ENCODE results near the gene SLC22A1. TPM values are rescaled to one million over a fixed set of nuclear protein-coding genes. Genes with fewer than 3 reads are reported as not detected.
A peak's percentile ranks its signal among the peaks of the same experiment; 100 is the strongest.

SLC22A1 gene
- 1 to 10 TPM; 1.2 to 1.8 TPM for total RNA-seq

DNA sequence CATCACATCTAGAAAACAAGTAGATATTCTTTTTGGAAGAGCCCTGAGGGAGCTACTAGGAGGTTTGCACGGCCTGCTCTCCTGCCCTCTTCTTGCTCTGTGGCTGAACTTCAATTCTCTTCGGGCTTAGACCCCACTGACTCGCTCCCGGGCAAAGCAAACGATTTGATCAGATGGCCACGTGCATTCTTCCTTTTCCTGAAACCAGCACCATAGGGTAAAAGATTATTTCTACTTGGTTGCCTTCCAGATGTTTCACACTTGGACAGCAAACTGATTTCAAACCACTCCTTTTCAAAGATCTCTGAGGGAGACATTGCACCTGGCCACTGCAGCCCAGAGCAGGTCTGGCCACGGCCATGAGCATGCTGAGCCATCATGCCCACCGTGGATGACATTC is at the start of gene SLC22A1:
SLC22A1 (plus strand) TSS at position 258 of the 400 bp plus-strand sequence; CDS start at position 379, 121 bp downstream.
- Mint-ChIP-seq H3K4me3 (no peak within 1 kb of the TSS), H3K9me3 (no peaks in the 10 kb centered on the region)
- POLR2A ChIA-PET = no interaction called here

DNA sequence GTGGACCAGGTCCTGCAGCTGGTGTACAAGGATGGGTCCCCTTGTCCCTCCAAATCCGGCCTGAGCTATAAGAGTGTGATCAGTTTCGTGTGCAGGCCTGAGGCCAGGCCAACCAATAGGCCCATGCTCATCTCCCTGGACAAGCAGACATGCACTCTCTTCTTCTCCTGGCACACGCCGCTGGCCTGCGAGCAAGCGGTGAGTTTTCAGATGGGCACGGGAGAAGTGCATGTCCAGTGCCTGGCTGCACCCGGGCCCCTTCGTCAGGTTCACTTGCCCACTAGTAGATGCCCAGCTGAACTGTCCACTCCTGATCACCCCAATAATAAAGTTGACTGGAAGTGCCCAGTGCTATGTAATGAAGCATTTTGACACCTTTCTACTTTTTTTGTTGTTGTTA is 48.3 kb upstream of the SLC22A1 start:
- peaks cover 24% of the 10 kb centered on the region for H3K4me1 Mint-ChIP-seq
- no peaks in the 10 kb centered on the region for H3K9me3 Mint-ChIP-seq
- no peaks in the 10 kb centered on the region for H3K27me3 Mint-ChIP-seq
- no peak overlapping the region for H3K27ac Mint-ChIP-seq
- DNase-seq = no peak
- ATAC-seq (ENCODE audit: low read depth) = no peak
- peaks cover 55% of the 10 kb centered on the region for H3K36me3 Mint-ChIP-seq
- no peak overlapping the region for H3K4me3 Mint-ChIP-seq
- POLR2A ChIA-PET = no interaction called here

More for the DNA sequence above, at the start of gene SLC22A1:
- DNase-seq (no peak), ATAC-seq (ENCODE audit: low read depth) (no peak)
- H3K27me3 Mint-ChIP-seq = no peaks in the 10 kb centered on the region
- H3K36me3 Mint-ChIP-seq = peaks cover 5% of the 10 kb centered on the region
- no peak within 1 kb of the TSS for H3K27ac Mint-ChIP-seq
- H3K4me1 Mint-ChIP-seq = no peaks in the 10 kb centered on the region

DNA sequence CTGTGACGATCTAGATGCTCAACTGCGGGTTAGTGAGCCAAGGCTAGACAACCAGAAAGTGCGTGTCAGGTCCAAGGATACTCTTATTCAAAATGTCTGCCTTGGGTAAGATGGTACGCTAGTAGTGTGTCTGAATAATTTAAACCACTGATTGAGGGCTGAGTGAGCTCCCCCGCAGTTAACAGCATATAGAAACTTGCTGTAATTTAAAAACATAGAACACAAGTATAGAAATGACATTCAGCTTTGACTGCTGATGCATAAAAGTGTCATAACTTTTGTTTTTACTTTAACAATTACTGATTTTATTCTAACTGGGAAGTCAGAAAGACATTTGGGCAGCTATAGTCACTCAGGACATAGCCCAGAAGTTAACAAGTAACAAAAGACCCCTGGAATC is 45.6 kb upstream of the SLC22A1 start:
- Mint-ChIP-seq H3K36me3 (peaks cover 41% of the 10 kb centered on the region), H3K4me1 (peaks cover 3% of the 10 kb centered on the region)
- ATAC-seq (ENCODE audit: low read depth) = no peak

DNA sequence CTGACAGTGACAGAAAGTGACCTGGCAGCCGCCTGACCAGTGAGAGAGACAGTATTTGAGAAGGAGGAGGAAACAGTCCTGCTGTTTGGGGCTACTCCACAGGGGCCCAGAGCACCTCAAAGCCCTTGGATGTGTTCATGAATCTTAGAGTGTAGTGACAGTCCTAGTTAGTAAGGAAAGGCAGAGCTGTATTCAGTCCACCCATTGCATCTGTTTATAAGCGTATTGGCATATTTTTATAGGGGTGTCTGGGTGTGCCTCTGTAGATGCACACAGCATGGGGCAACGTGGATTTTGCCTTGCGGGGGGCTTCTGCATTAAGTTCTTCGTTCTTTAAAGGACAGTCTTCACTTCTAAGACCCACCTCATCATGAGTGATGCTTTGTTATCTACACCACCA is 44.6 kb upstream of the SLC22A1 start:
- DNase-seq = no peak
- H3K36me3 Mint-ChIP-seq = peaks cover 41% of the 10 kb centered on the region
- no peak overlapping the region for H3K4me3 Mint-ChIP-seq
- H3K27me3 Mint-ChIP-seq = no peaks in the 10 kb centered on the region
- H3K9me3 Mint-ChIP-seq = no peaks in the 10 kb centered on the region
- POLR2A ChIA-PET = no interaction called here
- peaks cover 3% of the 10 kb centered on the region for H3K4me1 Mint-ChIP-seq
- peak overlapping the region; percentile 10 for H3K27ac Mint-ChIP-seq
- ATAC-seq (ENCODE audit: low read depth) = no peak

More for the DNA sequence above, 45.6 kb upstream of the SLC22A1 start:
- POLR2A ChIA-PET = no interaction called here
- no peaks in the 10 kb centered on the region for H3K27me3 Mint-ChIP-seq
- DNase-seq = no peak
- H3K9me3 Mint-ChIP-seq = no peaks in the 10 kb centered on the region
- H3K4me3 Mint-ChIP-seq = no peak overlapping the region
- H3K27ac Mint-ChIP-seq = no peak overlapping the region

DNA sequence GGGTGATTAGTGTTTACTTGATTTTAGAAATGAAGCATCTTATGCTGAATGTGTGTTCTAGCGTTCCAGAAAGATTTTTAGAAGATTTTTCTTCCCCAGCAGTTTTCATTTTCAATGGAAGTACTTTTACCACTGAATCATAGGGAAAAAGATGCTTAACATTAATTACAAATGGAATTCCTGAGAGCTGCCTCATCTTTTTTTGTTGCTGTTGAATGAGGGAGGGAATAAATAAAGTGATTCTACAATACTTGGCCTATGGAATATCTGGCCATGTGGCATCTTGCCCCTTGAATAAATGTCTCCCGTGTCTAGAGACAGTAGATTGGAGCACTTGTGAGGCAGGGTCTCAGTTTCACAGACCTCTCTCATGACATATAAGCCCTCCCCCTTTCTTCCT is 44.1 kb upstream of the SLC22A1 start:
- POLR2A ChIA-PET = no interaction called here
- ATAC-seq (ENCODE audit: low read depth) = no peak

DNA sequence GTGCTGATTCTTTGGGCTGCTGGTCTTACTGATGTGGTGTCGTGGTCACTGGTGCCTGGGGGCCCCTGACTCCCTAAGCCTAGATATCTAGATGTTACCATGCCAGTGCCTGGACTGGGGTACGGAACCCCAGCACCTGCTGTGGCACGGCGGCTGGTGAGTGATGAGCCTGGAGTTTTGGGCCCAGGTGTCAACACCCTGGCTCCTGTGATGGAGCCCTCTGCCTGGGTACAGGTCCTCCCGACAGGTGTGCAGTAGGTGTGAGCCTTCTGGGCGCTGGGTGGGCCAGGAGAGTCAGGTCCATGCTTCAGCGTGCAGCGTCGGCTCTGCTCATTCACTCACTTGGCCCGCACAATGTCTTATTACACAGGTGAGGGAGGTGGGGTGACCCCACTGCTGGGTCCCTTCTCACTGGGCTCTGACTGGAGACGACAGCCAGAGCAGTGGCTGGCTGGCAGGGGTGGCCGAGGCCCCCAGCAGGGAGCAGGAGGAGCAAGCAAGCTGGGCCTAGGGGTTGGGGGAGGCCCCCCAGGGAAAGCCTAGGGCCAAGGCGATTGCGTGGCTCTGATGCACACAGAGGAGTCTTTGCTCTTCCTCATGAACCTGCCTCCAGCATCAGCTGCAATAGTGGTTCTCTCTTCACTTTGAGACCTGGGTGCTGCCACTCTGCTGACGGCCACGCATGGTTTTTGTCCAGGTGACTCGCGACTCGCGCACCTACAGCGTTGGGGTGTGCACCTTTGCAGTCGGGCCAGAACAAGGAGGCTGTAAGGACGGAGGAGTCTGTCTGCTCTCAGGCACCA is 42.5 kb upstream of the SLC22A1 start:
- POLR2A ChIA-PET = no interaction called here
- Mint-ChIP-seq H3K27ac (no peak overlapping the region), H3K36me3 (peaks cover 28% of the 10 kb centered on the region), H3K4me3 (no peak overlapping the region), H3K27me3 (no peaks in the 10 kb centered on the region), H3K9me3 (no peaks in the 10 kb centered on the region), H3K4me1 (peaks cover 2% of the 10 kb centered on the region)
- ATAC-seq (ENCODE audit: low read depth) (no peak), DNase-seq (no peak)

More for the DNA sequence above, 44.1 kb upstream of the SLC22A1 start:
- no peak overlapping the region for H3K27ac Mint-ChIP-seq
- H3K9me3 Mint-ChIP-seq = no peaks in the 10 kb centered on the region
- H3K36me3 Mint-ChIP-seq = peaks cover 37% of the 10 kb centered on the region
- H3K27me3 Mint-ChIP-seq = no peaks in the 10 kb centered on the region
- no peak overlapping the region for H3K4me3 Mint-ChIP-seq
- H3K4me1 Mint-ChIP-seq = peaks cover 2% of the 10 kb centered on the region
- DNase-seq = no peak

DNA sequence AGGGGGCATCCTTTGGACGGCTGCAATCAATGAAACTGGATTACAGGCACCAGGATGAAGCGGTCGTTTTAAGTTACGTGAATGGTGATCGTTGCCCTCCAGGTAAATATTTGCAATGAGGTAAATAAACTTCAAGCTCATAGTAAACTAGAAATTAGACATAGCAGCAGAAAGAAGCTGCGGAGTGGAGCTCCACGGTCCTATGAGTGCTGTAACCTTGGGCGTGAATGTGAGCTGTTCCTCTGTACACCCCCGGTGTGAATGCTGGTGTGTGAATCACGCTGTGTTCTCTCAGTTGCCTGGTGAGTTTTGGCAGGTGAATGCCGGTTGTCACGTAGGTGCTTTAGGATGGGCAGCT is 42.0 kb upstream of the SLC22A1 start:
- POLR2A ChIA-PET = no interaction called here
- no peaks in the 10 kb centered on the region for H3K9me3 Mint-ChIP-seq

DNA sequence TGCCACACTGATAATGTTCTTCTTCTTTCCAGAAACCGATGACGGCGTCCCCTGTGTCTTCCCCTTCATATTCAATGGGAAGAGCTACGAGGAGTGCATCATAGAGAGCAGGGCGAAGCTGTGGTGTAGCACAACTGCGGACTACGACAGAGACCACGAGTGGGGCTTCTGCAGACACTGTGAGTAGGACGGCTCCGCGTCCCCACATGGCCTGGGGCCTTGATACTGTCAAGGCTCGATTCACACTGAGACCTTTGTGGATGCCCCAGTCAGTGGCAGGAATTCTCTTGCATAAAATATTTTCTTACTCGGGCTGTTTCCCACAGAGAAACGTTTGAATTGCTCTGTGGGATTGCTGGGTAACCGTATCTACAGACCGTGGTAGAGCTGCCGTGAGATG is 41.5 kb upstream of the SLC22A1 start:
- H3K27ac Mint-ChIP-seq = no peak overlapping the region

More for the DNA sequence above, 42.0 kb upstream of the SLC22A1 start:
- Mint-ChIP-seq H3K4me1 (peaks cover 2% of the 10 kb centered on the region), H3K27me3 (no peaks in the 10 kb centered on the region), H3K36me3 (peaks cover 29% of the 10 kb centered on the region), H3K27ac (no peak overlapping the region), H3K4me3 (no peak overlapping the region)
- DNase-seq (no peak), ATAC-seq (ENCODE audit: low read depth) (no peak)

DNA sequence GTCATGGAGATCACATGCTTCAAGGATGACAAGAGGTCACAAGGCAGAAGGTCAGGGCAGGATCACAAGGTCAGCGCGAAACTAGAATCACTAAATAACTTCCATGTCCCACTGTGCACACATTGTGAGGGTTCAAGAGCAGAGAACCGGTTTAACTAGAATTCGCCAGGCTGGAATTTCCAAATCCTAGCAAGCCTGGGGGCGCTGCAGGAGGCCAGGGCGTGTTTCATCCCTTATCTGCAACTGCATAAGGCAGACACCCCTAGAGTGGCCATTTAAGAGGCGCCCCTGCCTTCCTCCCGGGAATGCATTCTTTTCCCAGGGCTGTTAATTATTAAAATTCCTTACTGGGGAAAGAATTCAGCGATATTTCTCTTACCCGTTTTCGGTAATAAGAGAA is 40.2 kb upstream of the SLC22A1 start:
- peaks cover 7% of the 10 kb centered on the region for H3K4me1 Mint-ChIP-seq
- POLR2A ChIA-PET = no interaction called here
- ATAC-seq (ENCODE audit: low read depth) (no peak), DNase-seq (no peak)
- H3K36me3 Mint-ChIP-seq = peaks cover 40% of the 10 kb centered on the region
- H3K4me3 Mint-ChIP-seq = no peak overlapping the region
- no peaks in the 10 kb centered on the region for H3K9me3 Mint-ChIP-seq
- no peaks in the 10 kb centered on the region for H3K27me3 Mint-ChIP-seq
- no peak overlapping the region for H3K27ac Mint-ChIP-seq

More for the DNA sequence above, 41.5 kb upstream of the SLC22A1 start:
- Mint-ChIP-seq H3K4me3 (no peak overlapping the region), H3K36me3 (peaks cover 30% of the 10 kb centered on the region), H3K9me3 (no peaks in the 10 kb centered on the region), H3K27me3 (no peaks in the 10 kb centered on the region), H3K4me1 (peaks cover 2% of the 10 kb centered on the region)
- POLR2A ChIA-PET = no interaction called here
- DNase-seq = no peak
- no peak for ATAC-seq (ENCODE audit: low read depth)

DNA sequence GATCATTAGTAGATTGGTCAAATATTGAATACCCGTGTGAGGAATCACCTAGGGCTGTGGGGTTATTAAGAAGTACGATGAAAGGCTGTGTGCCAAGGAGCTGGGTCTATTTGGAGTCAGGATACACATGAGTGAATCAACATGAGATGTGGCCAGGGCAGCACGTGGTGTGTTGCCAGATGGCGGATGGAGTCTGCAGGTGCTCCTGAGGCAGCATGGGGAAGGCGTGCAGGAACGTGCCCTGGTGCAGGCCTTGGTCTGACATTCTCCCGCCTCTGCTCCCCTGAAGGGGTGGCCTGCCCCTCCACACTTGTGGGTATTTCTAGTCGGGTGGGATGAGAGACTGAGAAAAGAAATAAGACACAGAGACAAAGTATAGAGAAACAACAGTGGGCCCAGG is 39.0 kb upstream of the SLC22A1 start:
- no peak for DNase-seq
- ATAC-seq (ENCODE audit: low read depth) = no peak
- Mint-ChIP-seq H3K9me3 (no peaks in the 10 kb centered on the region), H3K36me3 (peaks cover 36% of the 10 kb centered on the region), H3K27ac (no peak overlapping the region), H3K4me3 (no peak overlapping the region), H3K27me3 (no peaks in the 10 kb centered on the region), H3K4me1 (peaks cover 7% of the 10 kb centered on the region)
- POLR2A ChIA-PET = no interaction called here

DNA sequence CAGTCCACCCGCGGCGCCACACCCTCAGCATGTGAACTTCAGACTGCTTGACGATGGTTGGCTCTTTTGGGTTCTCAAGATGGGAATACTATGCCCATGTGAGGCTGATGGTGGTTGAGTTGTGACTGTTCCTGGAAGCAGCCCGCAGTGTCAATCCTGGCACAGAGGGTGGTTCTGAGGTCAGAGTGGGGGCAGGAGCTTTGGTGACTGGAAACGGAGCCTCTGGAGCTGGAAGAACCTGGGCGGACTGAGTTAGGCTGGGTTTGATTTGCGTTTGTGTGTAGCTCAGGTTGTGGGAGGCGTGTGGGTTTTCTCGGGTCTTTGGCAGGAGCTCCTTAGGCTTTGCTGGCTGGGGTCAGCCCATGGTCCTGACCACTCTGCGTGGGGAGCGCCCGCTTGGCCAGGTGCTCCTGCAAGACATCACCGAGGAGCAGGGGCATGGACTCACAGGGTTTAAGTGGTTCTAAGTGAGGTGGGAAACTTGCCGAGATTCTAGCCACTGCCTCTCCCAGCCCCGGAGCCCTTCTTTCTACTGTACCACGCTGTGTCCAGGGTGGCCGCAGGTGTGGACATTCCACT is 37.3 kb upstream of the SLC22A1 start:
- Mint-ChIP-seq H3K4me1 (peaks cover 5% of the 10 kb centered on the region), H3K4me3 (no peak overlapping the region), H3K36me3 (peaks cover 38% of the 10 kb centered on the region), H3K27ac (no peak overlapping the region), H3K27me3 (no peaks in the 10 kb centered on the region), H3K9me3 (no peaks in the 10 kb centered on the region)
- DNase-seq (no peak), ATAC-seq (ENCODE audit: low read depth) (no peak)
- POLR2A ChIA-PET = no interaction called here

DNA sequence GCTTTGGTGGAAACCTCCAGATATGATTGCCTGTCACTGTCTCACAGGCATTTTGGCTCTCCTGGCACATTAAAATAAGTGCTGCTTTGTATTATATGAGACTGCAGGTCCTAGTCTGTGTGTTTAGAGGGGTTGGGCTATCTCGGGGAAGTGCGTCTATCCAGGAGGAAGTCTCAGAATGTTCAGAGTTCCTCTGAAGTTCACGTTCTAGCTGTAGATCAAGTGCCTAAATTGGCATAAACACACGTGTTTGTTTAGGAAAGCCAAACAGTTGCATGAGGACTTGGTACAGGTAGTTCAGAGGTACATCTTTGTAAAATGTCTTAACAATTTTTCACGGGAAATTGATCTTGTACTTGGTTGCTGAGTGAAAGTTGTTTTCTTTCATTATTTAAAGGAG is 36.4 kb upstream of the SLC22A1 start:
- peak overlapping the region; percentile 30 for H3K27ac Mint-ChIP-seq
- H3K36me3 Mint-ChIP-seq = peaks cover 37% of the 10 kb centered on the region
- POLR2A ChIA-PET = no interaction called here
- peaks cover 5% of the 10 kb centered on the region for H3K4me1 Mint-ChIP-seq
- DNase-seq = no peak
- no peaks in the 10 kb centered on the region for H3K9me3 Mint-ChIP-seq
- ATAC-seq (ENCODE audit: low read depth) = no peak
- H3K27me3 Mint-ChIP-seq = no peaks in the 10 kb centered on the region
- no peak overlapping the region for H3K4me3 Mint-ChIP-seq

DNA sequence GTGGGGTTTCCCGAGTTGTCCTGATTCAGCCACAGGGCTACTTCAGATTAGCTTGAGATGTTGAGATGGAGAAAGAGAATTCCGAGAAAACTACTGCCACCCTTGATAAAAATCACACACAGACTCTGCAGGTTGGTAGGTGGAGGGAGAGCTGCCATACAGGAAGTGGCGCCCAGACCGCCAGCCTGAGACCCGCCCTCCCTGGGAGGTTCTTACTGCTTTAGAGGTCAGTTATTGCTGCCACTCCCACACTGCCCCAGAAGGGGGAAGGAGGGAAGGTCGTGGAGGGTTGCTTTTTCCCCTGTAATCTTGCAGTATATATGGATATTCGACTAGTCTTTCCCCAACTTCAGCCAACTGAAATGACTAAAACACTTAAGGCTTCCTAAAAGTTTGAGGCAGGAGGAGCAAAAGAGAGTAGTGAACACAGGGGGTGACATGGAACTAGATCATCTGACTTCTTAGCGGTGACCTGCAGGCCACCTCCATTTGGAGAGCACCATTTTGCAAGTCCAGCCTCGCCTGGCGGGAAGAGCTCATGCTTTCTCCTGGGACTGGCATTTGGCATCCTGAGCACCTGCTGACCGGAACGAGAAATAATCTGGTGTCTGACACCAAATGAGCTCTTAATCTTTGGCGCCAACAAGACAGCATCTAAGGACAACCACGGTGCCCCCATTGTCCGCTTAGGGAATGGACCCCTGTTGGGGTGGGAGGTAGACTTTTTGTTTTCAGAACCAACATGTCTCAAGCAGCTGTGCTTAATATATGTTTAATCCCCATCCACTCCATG is 35.7 kb upstream of the SLC22A1 start:
- no peaks in the 10 kb centered on the region for H3K27me3 Mint-ChIP-seq
- no peak for ATAC-seq (ENCODE audit: low read depth)
- peaks cover 33% of the 10 kb centered on the region for H3K36me3 Mint-ChIP-seq
- no peaks in the 10 kb centered on the region for H3K9me3 Mint-ChIP-seq
- POLR2A ChIA-PET = no interaction called here
- peak overlapping the region; percentile 30 for H3K27ac Mint-ChIP-seq
- no peak overlapping the region for H3K4me3 Mint-ChIP-seq
- peaks cover 5% of the 10 kb centered on the region for H3K4me1 Mint-ChIP-seq
- no peak for DNase-seq

DNA sequence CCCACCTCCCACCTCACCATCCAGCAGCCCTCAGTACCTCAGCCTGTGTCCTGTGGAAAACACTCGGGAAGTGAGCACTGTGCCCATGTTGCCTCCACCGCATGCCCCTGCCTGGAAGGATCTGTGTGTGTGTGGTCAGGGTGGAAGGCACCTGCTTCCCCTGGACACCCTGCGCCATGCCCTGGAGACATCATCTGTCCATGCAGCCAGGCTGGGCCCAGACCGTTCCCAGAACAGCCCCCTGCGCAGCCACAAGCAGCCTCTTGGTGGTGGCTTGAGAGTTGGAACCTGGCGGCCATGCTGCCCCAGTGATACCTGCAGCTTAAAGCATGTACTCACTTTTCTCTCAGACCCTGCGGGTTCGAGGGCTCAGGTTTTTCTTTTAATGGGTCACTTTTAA is 34.9 kb upstream of the SLC22A1 start:
- no peak for ATAC-seq (ENCODE audit: low read depth)
- no peaks in the 10 kb centered on the region for H3K27me3 Mint-ChIP-seq
- no peaks in the 10 kb centered on the region for H3K9me3 Mint-ChIP-seq

More for the DNA sequence above, 34.9 kb upstream of the SLC22A1 start:
- Mint-ChIP-seq H3K36me3 (peaks cover 30% of the 10 kb centered on the region), H3K4me3 (no peak overlapping the region), H3K4me1 (peaks cover 5% of the 10 kb centered on the region), H3K27ac (no peak overlapping the region)
- DNase-seq = no peak
- POLR2A ChIA-PET = no interaction called here

Measured in activated naive CD8-positive, alpha-beta T cell treated with anti-CD3 and anti-CD28 coated beads, Interleukin-2, amount 10 ng/mL, durations not matched to agents 7 days and 5 days (primary cell).